HepG2 (cell line): Measurements from ENCODE around the gene ARPC3. TPM values are rescaled to one million over a fixed set of nuclear protein-coding genes. Genes with fewer than 3 reads are reported as not detected.

Source experiments
- KLF16 ChIP-seq, 2 experiments: sonication (generic) in 1 of 2; formaldehyde crosslinking in 1 of 2; IDR thresholded peaks; 2 replicates each; pipeline versions ENCODE4 v1.6.1 to v1.8.0; 2016 to 2023; ENCODE audit warnings: missing genetic modification reagents in 2 of 2, missing compliant biosample characterization in 1 of 2
- NFKB2 ChIP-seq: sonication (generic); formaldehyde crosslinking; IDR thresholded peaks from 2 replicates; pipeline ENCODE4 v1.4.0; 2020; ENCODE audit warnings: missing genetic modification reagents, borderline replicate concordance
- PLRG1 ChIP-seq: fragments of 450-650 bp; conservative IDR thresholded peaks from 2 replicates; pipeline ENCODE4 v1.6.1; 2016
- SNAPC2 ChIP-seq: sonication (generic); formaldehyde crosslinking; IDR thresholded peaks from 2 replicates; pipeline ENCODE4 v1.8.1; 2022; ENCODE audit warnings: mild to moderate bottlenecking, missing genetic modification reagents
- ZFP36L2 ChIP-seq: sonication (generic); formaldehyde crosslinking; IDR thresholded peaks from 2 replicates; pipeline ENCODE4 v1.4.0; 2020; ENCODE audit warnings: missing genetic modification reagents
- ZNF343 ChIP-seq: sonication (generic); formaldehyde crosslinking; IDR thresholded peaks from 2 replicates; pipeline ENCODE4 v1.4.0; 2020; ENCODE audit warnings: mild to moderate bottlenecking, missing genetic modification reagents
- polyA plus RNA-seq, 8 experiments: library from polyadenylated mRNA; depleted of rRNA in 3 of 8; stranded (reverse) in 7 of 8; unstranded in 1 of 8; fragments of >200 nt; fragmentation: Illumina TruSeq in 4 of 8; extraction: Trizol in 4 of 8; gene quantifications; 2 replicates each; pipeline versions ENCODE4 v1.2.1 to v1.2.3, GENCODE V29; 2011 to 2016; ENCODE audit warnings: low read depth in 4 of 8, missing spikeins in 1 of 8, mixed read lengths in 1 of 8; ENCODE audit not compliant: insufficient read depth in 1 of 8
- total RNA-seq, 5 experiments: library from RNA; depleted of rRNA; stranded (reverse); fragments of >200 nt; fragmentation: Illumina TruSeq; extraction: Trizol; gene quantifications; 2 replicates each; pipeline ENCODE4 v1.2.3, GENCODE V29; 2016; ENCODE audit warnings: low read depth in 1 of 5
- TF ChIP-seq, protein P1 (sequence below): sonication (generic); formaldehyde crosslinking; IDR thresholded peaks from 2 replicates; pipeline ENCODE4 v1.4.0; 2020; ENCODE audit warnings: mild to moderate bottlenecking, missing genetic modification reagents
- TF ChIP-seq, protein P2 (sequence below): sonication (generic); formaldehyde crosslinking; IDR thresholded peaks from 2 replicates; pipeline ENCODE4 v1.8.1; 2023; ENCODE audit warnings: mild to moderate bottlenecking, inconsistent platforms, moderate library complexity, missing genetic modification reagents, borderline replicate concordance
- TF ChIP-seq, protein P3 (sequence below): sonication (generic); formaldehyde crosslinking; IDR thresholded peaks from one replicate; pipeline ENCODE4 v1.5.1; 2020; ENCODE audit warnings: mild to moderate bottlenecking, missing genetic modification reagents; ENCODE audit errors: not compliant biosample characterization
- TF ChIP-seq, protein P4 (sequence below): sonication (generic); formaldehyde crosslinking; IDR thresholded peaks from 2 replicates; pipeline ENCODE4 v1.5.0; 2020; ENCODE audit warnings: missing genetic modification reagents, mild to moderate bottlenecking, borderline replicate concordance

Gene ARPC3
- total and polyA plus RNA-seq, 2 of the 13 experiments (the other 11 are each of a cell fraction or from before 2014, with no cell fraction given): 32.7 to 234 TPM

DNA sequence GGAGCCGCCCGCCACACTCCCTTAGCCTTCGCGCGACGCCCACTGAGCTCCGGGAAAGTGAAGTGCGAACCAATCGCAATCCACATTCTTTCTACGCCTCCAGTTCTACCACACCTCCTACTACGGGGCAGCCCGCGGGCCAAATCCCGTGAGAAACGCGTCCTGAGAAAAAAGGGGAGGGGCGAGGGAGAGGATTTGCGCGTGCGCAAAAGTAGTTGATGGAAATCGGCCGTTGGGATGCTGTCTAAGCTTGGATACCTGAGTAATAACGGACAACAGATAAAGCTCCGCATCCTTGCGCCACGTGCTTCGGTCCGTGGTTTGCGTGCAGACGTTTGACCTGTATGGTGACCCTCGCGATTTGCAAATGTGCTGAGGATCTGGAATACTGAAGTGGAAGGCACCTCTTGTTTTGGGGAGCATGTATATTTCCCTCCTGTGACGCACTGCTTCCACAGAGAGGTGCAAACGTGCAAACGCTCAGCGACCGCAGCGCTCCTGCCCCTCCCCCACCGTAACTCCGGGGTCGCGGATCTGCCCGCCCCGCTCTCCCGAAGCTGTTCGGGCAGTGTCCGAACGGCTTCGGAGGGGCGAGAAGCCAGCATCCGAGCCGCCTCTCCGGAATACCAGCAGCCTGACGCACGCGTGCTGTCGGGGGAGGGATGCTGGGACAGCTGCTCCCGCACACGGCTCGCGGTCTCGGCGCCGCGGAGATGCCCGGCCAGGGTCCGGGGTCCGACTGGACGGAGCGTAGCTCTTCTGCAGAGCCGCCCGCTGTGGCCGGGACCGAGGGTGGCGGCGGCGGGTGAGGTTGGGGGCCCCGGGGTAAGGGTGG is 18.3 kb upstream of the ARPC3 start, which contains the start of the genes FAM216A and GPN3 (continued):
- TF ChIP-seq SNAPC2 (peak; percentile 78; the same call in 1 of the 2 replicates), NFKB2 (peak; percentile 28; the same call in 1 of the 2 replicates), ZNF343 (CRISPR knock-in tag) (0 out of 2 replicates have a peak, but pooled peaks have one; percentile 41), KLF16 (CRISPR knock-in tag; IDR thresholded peaks at IDR 0.05) (peak in 1 of 2 experiments; percentile 85; a peak in 2 of 4 replicates), ZFP36L2 (no peak), PLRG1 (no peak)
- TF ChIP-seq, protein P1, sequence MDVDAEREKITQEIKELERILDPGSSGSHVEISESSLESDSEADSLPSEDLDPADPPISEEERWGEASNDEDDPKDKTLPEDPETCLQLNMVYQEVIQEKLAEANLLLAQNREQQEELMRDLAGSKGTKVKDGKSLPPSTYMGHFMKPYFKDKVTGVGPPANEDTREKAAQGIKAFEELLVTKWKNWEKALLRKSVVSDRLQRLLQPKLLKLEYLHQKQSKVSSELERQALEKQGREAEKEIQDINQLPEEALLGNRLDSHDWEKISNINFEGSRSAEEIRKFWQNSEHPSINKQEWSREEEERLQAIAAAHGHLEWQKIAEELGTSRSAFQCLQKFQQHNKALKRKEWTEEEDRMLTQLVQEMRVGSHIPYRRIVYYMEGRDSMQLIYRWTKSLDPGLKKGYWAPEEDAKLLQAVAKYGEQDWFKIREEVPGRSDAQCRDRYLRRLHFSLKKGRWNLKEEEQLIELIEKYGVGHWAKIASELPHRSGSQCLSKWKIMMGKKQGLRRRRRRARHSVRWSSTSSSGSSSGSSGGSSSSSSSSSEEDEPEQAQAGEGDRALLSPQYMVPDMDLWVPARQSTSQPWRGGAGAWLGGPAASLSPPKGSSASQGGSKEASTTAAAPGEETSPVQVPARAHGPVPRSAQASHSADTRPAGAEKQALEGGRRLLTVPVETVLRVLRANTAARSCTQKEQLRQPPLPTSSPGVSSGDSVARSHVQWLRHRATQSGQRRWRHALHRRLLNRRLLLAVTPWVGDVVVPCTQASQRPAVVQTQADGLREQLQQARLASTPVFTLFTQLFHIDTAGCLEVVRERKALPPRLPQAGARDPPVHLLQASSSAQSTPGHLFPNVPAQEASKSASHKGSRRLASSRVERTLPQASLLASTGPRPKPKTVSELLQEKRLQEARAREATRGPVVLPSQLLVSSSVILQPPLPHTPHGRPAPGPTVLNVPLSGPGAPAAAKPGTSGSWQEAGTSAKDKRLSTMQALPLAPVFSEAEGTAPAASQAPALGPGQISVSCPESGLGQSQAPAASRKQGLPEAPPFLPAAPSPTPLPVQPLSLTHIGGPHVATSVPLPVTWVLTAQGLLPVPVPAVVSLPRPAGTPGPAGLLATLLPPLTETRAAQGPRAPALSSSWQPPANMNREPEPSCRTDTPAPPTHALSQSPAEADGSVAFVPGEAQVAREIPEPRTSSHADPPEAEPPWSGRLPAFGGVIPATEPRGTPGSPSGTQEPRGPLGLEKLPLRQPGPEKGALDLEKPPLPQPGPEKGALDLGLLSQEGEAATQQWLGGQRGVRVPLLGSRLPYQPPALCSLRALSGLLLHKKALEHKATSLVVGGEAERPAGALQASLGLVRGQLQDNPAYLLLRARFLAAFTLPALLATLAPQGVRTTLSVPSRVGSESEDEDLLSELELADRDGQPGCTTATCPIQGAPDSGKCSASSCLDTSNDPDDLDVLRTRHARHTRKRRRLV (CRISPR knock-in tag): no peak
- TF ChIP-seq, protein P2, sequence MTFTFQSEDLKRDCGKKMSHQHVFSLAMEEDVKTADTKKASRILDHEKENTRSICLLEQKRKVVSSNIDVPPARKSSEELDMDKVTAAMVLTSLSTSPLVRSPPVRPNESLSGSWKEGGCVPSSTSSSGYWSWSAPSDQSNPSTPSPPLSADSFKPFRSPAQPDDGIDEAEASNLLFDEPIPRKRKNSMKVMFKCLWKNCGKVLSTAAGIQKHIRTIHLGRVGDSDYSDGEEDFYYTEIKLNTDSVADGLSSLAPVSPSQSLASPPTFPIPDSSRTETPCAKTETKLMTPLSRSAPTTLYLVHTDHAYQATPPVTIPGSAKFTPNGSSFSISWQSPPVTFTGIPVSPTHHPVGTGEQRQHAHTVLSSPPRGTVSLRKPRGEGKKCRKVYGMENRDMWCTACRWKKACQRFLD (CRISPR knock-in tag): no peak; the same call in 1 of the 2 replicates
- TF ChIP-seq, protein P3, sequence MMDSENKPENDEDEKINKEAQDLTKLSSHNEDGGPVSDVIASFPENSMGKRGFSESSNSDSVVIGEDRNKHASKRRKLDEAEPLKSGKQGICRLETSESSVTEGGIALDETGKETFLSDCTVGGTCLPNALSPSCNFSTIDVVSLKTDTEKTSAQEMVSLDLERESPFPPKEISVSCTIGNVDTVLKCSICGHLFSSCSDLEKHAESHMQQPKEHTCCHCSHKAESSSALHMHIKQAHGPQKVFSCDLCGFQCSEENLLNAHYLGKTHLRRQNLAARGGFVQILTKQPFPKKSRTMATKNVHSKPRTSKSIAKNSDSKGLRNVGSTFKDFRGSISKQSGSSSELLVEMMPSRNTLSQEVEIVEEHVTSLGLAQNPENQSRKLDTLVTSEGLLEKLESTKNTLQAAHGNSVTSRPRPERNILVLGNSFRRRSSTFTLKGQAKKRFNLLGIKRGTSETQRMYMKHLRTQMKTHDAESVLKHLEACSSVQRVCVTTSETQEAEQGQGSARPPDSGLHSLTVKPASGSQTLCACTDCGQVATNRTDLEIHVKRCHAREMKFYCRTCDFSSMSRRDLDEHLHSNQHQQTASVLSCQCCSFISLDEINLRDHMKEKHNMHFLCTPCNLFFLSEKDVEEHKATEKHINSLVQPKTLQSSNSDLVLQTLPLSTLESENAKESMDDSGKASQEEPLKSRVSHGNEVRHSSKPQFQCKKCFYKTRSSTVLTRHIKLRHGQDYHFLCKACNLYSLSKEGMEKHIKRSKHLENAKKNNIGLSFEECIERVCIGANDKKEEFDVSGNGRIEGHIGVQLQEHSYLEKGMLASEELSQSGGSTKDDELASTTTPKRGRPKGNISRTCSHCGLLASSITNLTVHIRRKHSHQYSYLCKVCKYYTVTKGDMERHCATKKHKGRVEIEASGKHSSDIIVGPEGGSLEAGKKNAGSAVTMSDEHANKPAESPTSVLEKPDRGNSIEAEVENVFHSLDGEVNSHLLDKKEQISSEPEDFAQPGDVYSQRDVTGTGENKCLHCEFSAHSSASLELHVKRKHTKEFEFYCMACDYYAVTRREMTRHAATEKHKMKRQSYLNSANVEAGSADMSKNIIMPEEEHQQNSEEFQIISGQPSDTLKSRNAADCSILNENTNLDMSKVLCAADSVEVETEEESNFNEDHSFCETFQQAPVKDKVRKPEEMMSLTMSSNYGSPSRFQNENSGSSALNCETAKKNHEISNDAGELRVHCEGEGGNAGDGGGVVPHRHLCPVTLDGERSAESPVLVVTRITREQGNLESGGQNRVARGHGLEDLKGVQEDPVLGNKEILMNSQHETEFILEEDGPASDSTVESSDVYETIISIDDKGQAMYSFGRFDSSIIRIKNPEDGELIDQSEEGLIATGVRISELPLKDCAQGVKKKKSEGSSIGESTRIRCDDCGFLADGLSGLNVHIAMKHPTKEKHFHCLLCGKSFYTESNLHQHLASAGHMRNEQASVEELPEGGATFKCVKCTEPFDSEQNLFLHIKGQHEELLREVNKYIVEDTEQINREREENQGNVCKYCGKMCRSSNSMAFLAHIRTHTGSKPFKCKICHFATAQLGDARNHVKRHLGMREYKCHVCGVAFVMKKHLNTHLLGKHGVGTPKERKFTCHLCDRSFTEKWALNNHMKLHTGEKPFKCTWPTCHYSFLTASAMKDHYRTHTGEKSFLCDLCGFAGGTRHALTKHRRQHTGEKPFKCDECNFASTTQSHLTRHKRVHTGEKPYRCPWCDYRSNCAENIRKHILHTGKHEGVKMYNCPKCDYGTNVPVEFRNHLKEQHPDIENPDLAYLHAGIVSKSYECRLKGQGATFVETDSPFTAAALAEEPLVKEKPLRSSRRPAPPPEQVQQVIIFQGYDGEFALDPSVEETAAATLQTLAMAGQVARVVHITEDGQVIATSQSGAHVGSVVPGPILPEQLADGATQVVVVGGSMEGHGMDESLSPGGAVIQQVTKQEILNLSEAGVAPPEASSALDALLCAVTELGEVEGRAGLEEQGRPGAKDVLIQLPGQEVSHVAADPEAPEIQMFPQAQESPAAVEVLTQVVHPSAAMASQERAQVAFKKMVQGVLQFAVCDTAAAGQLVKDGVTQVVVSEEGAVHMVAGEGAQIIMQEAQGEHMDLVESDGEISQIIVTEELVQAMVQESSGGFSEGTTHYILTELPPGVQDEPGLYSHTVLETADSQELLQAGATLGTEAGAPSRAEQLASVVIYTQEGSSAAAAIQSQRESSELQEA (CRISPR knock-in tag): no peak
- TF ChIP-seq, protein P4, sequence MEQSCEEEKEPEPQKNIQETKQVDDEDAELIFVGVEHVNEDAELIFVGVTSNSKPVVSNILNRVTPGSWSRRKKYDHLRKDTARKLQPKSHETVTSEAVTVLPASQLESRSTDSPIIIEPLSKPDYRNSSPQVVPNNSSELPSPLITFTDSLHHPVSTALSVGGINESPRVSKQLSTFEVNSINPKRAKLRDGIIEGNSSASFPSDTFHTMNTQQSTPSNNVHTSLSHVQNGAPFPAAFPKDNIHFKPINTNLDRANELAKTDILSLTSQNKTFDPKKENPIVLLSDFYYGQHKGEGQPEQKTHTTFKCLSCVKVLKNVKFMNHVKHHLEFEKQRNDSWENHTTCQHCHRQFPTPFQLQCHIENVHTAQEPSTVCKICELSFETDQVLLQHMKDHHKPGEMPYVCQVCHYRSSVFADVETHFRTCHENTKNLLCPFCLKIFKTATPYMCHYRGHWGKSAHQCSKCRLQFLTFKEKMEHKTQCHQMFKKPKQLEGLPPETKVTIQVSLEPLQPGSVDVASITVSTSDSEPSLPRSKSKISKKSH: no peak; the same call in 1 of the 2 replicates
